IPS-NIHi7 (cell line): ENCODE measurements around the gene RNF149.
"Not testable (repeated sequence)": the region's sequence is repeated elsewhere in the genome, so short reads cannot be mapped to it uniquely, and the experiment has no call there.

Source experiments
- DNase-seq: peaks from one replicate; pipeline ENCODE4 v3.0.0; 2012; ENCODE audit warnings: mixed read lengths; ENCODE audit errors: extremely low spot score

RNF149 gene

GRCh38 chr2:101331202-101331601, 22.7 kb upstream of the RNF149 start:
- DNase-seq, result no peak

GRCh38 chr2:101330253-101330933, 21.9 kb upstream of the RNF149 start:
- DNase-seq, result peak; percentile 78

- DNase-seq, result no peak
Observed at GRCh38 chr2:101329026-101329425, 20.5 kb upstream of the RNF149 start.

GRCh38 chr2:101328474-101329007, 20.0 kb upstream of the RNF149 start:
- DNase-seq, result no peak

GRCh38 chr2:101327863-101328394, 19.4 kb upstream of the RNF149 start:
- DNase-seq, result no peak

- no peak for DNase-seq
Observed at GRCh38 chr2:101325425-101325824, 16.9 kb upstream of the RNF149 start.

GRCh38 chr2:101316568-101316967, 8.1 kb upstream of the RNF149 start:
- DNase-seq, result not testable (repeated sequence)

GRCh38 chr2:101311696-101312017, 3.2 kb upstream of the RNF149 start:
- no peak for DNase-seq

GRCh38 chr2:101310834-101311695, 2.6 kb upstream of the RNF149 start:
- DNase-seq, result no peak

GRCh38 chr2:101310090-101310833, 1.8 kb upstream of the RNF149 start:
- no peak for DNase-seq

- DNase-seq, result peak; percentile 41
Observed at GRCh38 chr2:101307950-101308431, 510 bp downstream of the RNF149 start.

- no peak for DNase-seq
Observed at GRCh38 chr2:101307503-101307902, 998 bp downstream of the RNF149 start.

- no peak for DNase-seq
Observed at GRCh38 chr2:101306410-101306809, 2.1 kb downstream of the RNF149 start.

GRCh38 chr2:101305492-101306078, 2.9 kb downstream of the RNF149 start:
- no peak for DNase-seq

- no peak for DNase-seq
Observed at GRCh38 chr2:101305035-101305434, 3.5 kb downstream of the RNF149 start.

GRCh38 chr2:101303688-101304087, 4.8 kb downstream of the RNF149 start:
- DNase-seq, result no peak

GRCh38 chr2:101302016-101302415, 6.5 kb downstream of the RNF149 start:
- DNase-seq, result no peak

- DNase-seq, result no peak
Observed at GRCh38 chr2:101300836-101301235, 7.7 kb downstream of the RNF149 start.

GRCh38 chr2:101300164-101300563, 8.3 kb downstream of the RNF149 start:
- DNase-seq, result no peak

- DNase-seq, result no peak
Observed at GRCh38 chr2:101299604-101300003, 8.9 kb downstream of the RNF149 start.

- DNase-seq, result no peak
Observed at GRCh38 chr2:101297383-101297782, 11.1 kb downstream of the RNF149 start.
